ENCODE data around the gene ADARB1.

Gene ADARB1

GRCh38 chr21:45241357-45241756 is 167.0 kb downstream of the ADARB1 start:
- no peak for DNase-seq

- DNase-seq = no peak
These were observed 169.2 kb downstream of the ADARB1 start for GRCh38 chr21:45243603-45244002.

- no peak for DNase-seq
These were observed 170.5 kb downstream of the ADARB1 start for GRCh38 chr21:45244799-45245340.

- no peak for DNase-seq
These were observed 172.3 kb downstream of the ADARB1 start for GRCh38 chr21:45246386-45247320.

- no peak for DNase-seq
These were observed 174.0 kb downstream of the ADARB1 start for GRCh38 chr21:45248301-45248892.

- no peak for DNase-seq
These were observed 174.6 kb downstream of the ADARB1 start for GRCh38 chr21:45248893-45249381.

GRCh38 chr21:45249626-45250025 is 175.2 kb downstream of the ADARB1 start:
- no peak for DNase-seq

GRCh38 chr21:45250272-45250671 is 175.9 kb downstream of the ADARB1 start:
- no peak for DNase-seq

- no peak for DNase-seq
These were observed 176.7 kb downstream of the ADARB1 start for GRCh38 chr21:45250914-45251634.

- no peak for DNase-seq
These were observed 177.5 kb downstream of the ADARB1 start for GRCh38 chr21:45251635-45252447.

- DNase-seq = no peak
These were observed 178.1 kb downstream of the ADARB1 start for GRCh38 chr21:45252448-45252925.

GRCh38 chr21:45253180-45253579 is 178.8 kb downstream of the ADARB1 start:
- DNase-seq = no peak

GRCh38 chr21:45253633-45254459 is 179.5 kb downstream of the ADARB1 start:
- DNase-seq = no peak

- DNase-seq = no peak
These were observed 180.1 kb downstream of the ADARB1 start for GRCh38 chr21:45254460-45254930.

- peak in 1 of 2 experiments; percentile 26 for DNase-seq
These were observed 181.1 kb downstream of the ADARB1 start for GRCh38 chr21:45255381-45256020.

GRCh38 chr21:45256021-45256911 is 181.9 kb downstream of the ADARB1 start:
- no peak for DNase-seq

- no peak for DNase-seq
These were observed 182.7 kb downstream of the ADARB1 start for GRCh38 chr21:45256912-45257672.

GRCh38 chr21:45257673-45258341 is 183.4 kb downstream of the ADARB1 start:
- no peak for DNase-seq
